Measurements from ENCODE around the gene SCAPER.

SCAPER gene

DNA sequence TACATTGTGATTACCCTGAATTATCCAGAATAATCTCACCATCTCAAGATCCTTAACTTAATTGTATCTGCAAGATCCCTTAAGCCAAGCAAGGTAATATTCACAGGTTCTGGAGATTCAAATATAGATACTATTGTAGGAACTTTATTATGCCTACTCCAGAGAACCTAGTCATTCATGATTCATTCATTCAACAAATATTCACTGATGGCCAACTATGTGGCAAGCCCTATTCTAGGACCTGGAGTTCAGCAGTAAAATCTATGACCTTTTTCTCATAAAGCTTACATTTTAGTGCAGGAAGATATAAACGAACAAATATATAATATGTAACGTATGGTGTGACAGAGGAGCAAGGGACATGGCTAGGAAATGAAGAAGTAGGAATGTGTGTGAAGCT is 519.0 kb downstream of the SCAPER start:
- no peak for DNase-seq

- DNase-seq, result no peak
Observed at GRCh38 chr15:76384409-76384808, 520.7 kb downstream of the SCAPER start.

GRCh38 chr15:76382987-76383728 is 522.0 kb downstream of the SCAPER start:
- DNase-seq, result no peak

- no peak for DNase-seq
Observed at GRCh38 chr15:76381366-76381765, 523.8 kb downstream of the SCAPER start.

DNA sequence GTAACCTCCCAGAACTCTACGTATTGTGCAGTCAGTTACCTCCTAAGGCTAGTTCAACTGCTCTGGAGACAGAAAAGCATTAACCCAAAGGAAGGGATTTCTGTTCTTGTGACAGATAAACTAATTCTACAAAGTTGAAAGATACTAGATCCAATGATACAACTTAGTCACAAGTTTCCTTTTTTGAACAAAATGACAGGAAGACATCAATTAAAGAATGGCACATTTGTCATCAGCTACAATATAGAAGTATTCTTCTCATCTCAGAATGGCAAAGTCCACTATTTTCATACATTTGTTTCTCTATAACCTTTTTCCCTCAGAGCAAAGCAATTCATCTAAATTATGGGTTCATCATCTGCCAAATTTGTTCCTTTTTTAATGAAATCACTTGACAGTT is 524.9 kb downstream of the SCAPER start:
- DNase-seq, result no peak

- DNase-seq, result no peak
Observed at GRCh38 chr15:76378691-76379090, 526.4 kb downstream of the SCAPER start.

GRCh38 chr15:76377751-76378150 is 527.4 kb downstream of the SCAPER start:
- DNase-seq, result no peak

GRCh38 chr15:76377217-76377616 is 527.9 kb downstream of the SCAPER start:
- no peak for DNase-seq

DNA sequence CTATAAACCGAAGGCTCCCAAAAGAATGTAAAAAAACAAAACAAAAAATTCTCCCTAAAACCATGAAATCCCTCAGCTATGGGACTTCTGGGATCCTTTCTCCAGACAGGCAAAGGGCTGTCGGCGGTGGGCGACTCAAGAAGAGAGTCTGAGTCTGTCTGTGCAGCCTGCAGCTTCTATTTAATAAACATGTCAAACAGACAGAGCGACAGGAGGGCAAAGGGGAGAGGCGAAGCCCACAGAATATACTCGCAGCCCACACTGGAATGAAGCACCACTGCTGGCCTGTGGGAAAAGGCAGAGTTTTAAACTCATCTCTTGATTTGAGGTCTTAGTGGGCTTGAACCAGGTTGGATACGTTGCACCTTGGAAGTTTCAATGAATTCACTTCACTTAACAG is 528.3 kb downstream of the SCAPER start:
- DNase-seq, result no peak

GRCh38 chr15:76376029-76376428 is 529.1 kb downstream of the SCAPER start:
- DNase-seq, result no peak

- no peak for DNase-seq
Observed at GRCh38 chr15:76368122-76368621, 537.0 kb downstream of the SCAPER start.

- DNase-seq, result no peak
Observed at GRCh38 chr15:76366714-76367113, 538.4 kb downstream of the SCAPER start.

- DNase-seq, result no peak
Observed at GRCh38 chr15:76363251-76363650, 541.9 kb downstream of the SCAPER start.

DNA sequence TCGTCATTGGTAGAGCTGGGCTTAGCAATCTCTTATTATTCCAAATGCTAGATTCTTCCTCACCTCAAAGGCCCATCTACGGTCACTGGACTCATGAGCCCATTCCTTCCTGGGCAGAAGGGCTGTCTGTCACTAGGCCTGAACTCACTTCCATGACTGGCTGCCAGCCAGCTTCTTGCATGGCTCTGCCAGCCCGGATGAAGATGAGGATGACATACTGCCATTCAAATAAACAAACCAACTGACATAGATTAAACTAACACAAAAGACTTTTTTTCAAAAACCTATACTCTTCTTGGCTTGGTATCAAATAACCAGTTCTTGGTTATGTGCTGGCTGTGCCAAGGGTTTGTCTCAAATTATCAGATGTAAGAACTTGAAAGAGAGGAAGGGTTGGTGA is 544.7 kb downstream of the SCAPER start:
- DNase-seq, result no peak

GRCh38 chr15:76359152-76359551 is 546.0 kb downstream of the SCAPER start:
- DNase-seq, result no peak

DNA sequence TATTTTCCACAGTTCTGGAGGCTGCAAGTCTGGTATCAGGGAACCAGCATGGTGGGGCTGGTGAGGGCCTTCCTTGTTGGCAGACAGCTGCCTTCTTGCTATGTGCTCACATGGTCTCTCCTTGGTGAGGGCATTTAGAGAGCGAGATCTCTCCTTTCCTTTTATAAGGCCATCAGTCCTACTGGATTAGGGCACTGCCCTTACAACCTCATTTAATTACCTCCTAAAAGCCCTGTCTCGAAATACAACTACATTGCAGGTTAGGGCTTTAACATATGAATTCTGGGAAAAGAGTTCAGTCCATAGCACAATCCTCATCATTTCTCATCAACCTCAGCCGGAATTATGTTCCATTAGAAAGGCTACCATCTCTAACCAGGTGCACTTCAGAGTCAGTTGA is 546.7 kb downstream of the SCAPER start:
- no peak for DNase-seq

GRCh38 chr15:76354823-76355440 is 550.2 kb downstream of the SCAPER start:
- no peak for DNase-seq

- no peak for DNase-seq
Observed at GRCh38 chr15:76353903-76354302, 551.2 kb downstream of the SCAPER start.

GRCh38 chr15:76353023-76353577 is 552.0 kb downstream of the SCAPER start:
- DNase-seq, result no peak

- no peak for DNase-seq
Observed at GRCh38 chr15:76349301-76350070, 555.7 kb downstream of the SCAPER start.

DNA sequence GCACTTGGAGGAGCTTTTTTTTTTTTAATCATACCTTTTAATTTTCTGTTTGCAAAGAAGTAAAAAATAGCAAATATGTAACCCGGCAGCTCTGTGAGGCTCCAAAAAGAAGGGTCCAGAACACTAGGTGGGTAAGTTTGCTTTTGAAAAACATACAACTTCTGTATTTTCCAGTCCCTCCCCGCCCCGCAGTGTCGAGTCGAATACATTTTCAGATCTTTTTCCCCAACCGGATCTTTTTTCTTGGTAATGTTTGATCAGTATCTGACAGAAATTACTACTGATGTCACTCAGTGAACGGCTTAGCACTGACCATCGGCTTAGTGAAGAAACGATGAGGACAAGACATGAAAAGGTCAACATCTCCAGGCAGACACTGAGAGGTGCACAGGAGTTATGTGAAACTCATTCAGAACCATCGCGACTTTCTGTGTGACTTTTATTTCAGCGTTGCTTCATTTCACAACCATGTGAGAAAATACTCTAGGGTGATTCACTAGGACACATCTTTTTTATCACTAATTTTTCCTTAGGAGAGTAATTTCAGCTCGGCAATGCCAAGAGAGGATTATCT is 557.6 kb downstream of the SCAPER start:
- no peak for DNase-seq

DNA sequence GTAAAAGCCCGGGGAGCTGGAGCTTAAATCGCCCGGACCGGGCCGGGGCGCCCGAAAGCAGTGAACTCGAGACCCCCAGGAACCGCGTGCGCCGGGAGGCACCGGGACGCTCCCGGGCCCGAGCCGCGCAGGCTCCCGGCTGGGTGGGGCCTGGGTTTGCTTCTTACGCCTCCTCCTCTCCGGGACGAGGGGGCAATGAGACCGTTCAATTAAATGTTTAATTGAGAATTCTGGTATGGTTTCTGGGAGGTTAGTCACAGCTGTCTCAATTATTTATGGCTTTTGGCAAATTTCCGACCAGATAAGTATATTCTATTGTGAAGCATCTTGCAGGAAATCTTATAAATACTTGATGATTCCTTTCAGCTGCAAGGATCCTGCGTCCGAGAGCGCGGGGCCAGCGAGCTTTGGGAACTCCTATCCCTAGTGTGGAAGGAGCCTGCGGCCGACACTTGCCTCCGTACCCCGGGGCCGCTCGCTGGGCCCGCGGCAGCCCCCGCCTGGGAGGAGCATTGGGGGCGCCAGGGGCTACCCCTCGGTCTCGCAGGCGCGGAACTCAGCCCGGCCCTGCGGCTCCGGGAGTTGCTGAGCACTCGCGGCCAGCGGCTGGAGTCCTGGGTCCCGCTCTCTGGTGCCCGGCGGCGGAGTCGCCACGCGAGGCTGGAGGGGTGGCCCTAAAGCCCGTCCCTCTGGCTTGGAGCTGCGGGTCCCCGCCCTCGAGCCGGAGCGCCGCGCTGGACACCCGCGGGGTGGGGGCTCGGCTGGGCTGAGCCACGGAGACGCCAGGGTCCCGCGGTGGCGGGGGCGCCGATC is 558.3 kb downstream of the SCAPER start:
- DNase-seq, result no peak
